Stimulated activated CD4-positive, alpha-beta T cell treated with anti-CD3 and anti-CD28 coated beads, Interleukin-12 subunit alpha, Interleukin-12 subunit beta, amount 100 ng/mL, for 24 hours (primary cell): Measurements from ENCODE around the gene ABCA4.

Experiments used
- DNase-seq, 2 experiments: peaks; one replicate each; pipeline ENCODE4 v3.0.0-alpha.2; 2020; ENCODE audit warnings: low read depth in 2 of 2

Gene ABCA4

GRCh38 chr1:94083681-94084080, 37.3 kb downstream of the ABCA4 start:
- no peak for DNase-seq

GRCh38 chr1:94081566-94082344, 39.2 kb downstream of the ABCA4 start:
- no peak for DNase-seq

GRCh38 chr1:94079989-94080388, 41.0 kb downstream of the ABCA4 start:
- no peak for DNase-seq

- no peak for DNase-seq
Measured at GRCh38 chr1:94079080-94079940, 41.6 kb downstream of the ABCA4 start.

- no peak for DNase-seq
Measured at GRCh38 chr1:94072840-94073522, 48.0 kb downstream of the ABCA4 start.

GRCh38 chr1:94071976-94072375, 49.0 kb downstream of the ABCA4 start:
- no peak for DNase-seq

GRCh38 chr1:94071391-94071790, 49.6 kb downstream of the ABCA4 start:
- no peak for DNase-seq

GRCh38 chr1:94070865-94071264, 50.1 kb downstream of the ABCA4 start:
- DNase-seq: no peak

GRCh38 chr1:94069919-94070285, 51.0 kb downstream of the ABCA4 start:
- DNase-seq: no peak

GRCh38 chr1:94068999-94069918, 51.7 kb downstream of the ABCA4 start:
- no peak for DNase-seq

- no peak for DNase-seq
Measured at GRCh38 chr1:94068096-94068998, 52.6 kb downstream of the ABCA4 start.

GRCh38 chr1:94067196-94067595, 53.8 kb downstream of the ABCA4 start:
- no peak for DNase-seq

- DNase-seq: no peak
Measured at GRCh38 chr1:94063379-94063778, 57.6 kb downstream of the ABCA4 start.

GRCh38 chr1:94061513-94062443, 59.2 kb downstream of the ABCA4 start:
- DNase-seq: peak in 1 of 2 experiments; percentile 35

GRCh38 chr1:94060720-94061119, 60.2 kb downstream of the ABCA4 start:
- no peak for DNase-seq

GRCh38 chr1:94058766-94059165, 62.2 kb downstream of the ABCA4 start:
- DNase-seq: no peak

- DNase-seq: no peak
Measured at GRCh38 chr1:94056996-94057395, 64.0 kb downstream of the ABCA4 start.

- DNase-seq: no peak
Measured at GRCh38 chr1:94056171-94056570, 64.8 kb downstream of the ABCA4 start.

GRCh38 chr1:94055459-94056122, 65.4 kb downstream of the ABCA4 start:
- DNase-seq: no peak
